ENCODE measurements around the gene FAR2.

The FAR2 gene

DNA sequence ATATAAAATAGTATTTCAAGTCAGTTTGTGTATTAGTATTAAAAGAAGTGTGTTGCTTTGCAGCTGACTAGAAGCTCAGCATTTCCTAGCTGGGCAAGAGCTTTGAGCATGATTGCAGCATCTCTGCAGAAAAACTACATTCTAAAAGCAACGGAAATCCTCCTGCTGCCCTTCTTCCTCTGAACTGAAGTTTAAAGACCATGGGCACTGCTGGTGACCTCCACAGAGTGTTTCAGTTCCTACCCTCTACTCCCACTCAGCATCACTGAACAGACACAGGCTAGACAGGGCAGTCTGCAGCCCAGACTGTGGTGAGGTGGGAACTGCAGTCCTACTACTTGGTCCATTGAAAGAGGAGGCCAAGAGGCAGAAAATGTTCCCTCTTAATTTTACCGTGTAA lies 59.0 kb downstream of the FAR2 start:
- no peak for DNase-seq

DNA sequence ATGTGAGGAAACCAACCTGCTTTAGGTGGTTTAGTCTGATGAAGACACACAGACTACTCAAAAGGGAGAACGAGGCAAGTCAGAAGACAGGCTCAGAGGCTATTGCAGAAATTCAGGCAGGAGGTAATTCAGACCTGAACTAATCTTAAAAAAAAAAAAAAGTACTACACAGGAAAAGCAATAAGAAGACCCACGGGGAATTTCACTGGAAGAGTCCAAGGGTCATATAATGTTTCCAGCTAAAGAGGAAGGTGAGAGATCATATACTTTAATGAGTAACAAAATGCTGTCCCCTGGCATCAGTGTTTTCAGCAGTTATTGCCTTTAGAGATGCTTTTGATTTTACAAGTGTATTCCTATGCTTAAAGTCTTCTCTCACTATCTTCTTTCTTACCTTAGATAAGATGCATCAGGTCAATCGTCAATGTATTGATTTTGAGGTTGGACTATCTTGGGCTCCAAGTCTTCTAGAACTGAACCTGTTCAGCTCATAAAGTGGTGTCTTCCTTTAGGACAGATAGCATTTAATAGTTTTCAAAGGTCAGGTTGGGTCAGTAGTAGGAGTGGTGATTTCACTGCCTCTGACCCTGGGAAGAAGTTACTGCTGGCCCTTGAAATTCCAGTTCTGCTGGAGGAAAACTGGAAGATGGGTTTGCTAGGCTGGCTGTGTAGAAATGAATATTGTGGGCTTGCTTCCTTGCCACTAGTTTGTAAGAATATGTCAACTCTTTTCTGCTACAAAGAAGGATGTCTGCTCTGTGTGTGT lies 60.0 kb downstream of the FAR2 start:
- DNase-seq = no peak

DNA sequence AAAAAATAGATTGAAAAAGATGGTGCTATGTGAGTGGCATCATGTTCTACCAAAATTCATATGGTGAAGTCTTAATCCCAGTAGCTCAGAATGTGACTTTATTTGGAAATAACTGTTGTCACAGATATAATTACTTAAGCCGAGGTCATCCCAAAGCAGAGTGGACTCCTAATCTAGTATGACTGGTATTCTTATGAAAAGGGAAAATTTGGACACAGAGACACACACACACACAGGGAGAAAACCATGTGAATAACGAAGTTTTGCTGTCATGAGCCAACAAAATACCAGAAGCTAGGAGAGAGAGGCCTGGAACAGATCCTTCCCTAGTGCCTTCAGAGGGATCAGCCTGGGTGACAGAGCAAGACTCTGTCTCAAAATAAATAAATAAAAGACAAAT lies 62.6 kb downstream of the FAR2 start:
- DNase-seq = no peak

DNA sequence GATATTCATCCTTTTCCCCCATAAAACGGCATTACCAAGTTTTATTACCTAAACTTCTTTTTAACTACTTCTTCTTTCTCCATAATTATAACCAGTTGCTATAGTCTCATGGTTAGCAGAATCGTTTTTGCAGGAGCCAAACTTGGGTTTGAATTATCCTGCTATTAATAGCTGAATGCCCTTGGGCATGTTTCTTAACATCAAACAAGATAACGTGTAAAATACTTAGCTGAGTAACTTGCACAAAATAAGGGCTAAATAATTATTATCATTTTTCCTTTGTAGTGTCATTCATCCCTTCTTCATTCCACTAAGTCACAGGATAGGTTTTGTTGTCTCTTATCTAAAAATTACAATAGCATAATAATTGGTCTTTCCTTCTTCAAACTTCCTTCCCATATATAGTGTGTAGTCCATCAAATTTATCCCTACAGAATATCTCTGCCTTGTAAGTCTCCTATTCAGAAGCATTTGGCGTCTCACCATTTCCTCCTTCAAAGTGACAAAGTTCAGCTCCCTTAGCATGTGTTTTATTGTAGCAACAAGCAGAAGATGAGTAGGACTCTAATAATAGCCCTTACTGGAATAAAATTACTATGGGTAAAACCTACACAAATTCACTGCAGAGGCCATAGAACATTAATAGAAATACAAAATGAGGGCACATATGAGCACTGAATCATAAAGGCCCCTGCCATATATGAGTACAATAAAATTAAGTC lies 63.8 kb downstream of the FAR2 start:
- DNase-seq = no peak

DNA sequence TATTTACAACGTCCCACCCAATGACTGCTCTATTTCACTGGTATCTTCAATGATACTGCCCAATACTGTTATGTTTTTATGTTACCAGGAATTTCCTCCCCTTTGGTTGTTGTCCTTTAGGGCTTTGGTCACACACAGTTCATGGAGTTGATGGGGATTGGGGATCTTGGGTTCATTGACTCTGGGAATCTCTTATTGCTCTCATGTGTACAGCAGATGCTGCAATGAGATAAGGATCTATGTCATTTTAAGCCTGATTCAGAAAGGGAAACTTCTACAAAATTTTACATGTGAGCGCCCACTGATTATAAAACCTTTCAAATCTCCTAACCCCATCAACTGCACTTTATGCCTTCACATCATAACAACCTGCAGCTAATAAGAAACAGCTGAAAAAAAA lies 67.2 kb downstream of the FAR2 start:
- DNase-seq = no peak

DNA sequence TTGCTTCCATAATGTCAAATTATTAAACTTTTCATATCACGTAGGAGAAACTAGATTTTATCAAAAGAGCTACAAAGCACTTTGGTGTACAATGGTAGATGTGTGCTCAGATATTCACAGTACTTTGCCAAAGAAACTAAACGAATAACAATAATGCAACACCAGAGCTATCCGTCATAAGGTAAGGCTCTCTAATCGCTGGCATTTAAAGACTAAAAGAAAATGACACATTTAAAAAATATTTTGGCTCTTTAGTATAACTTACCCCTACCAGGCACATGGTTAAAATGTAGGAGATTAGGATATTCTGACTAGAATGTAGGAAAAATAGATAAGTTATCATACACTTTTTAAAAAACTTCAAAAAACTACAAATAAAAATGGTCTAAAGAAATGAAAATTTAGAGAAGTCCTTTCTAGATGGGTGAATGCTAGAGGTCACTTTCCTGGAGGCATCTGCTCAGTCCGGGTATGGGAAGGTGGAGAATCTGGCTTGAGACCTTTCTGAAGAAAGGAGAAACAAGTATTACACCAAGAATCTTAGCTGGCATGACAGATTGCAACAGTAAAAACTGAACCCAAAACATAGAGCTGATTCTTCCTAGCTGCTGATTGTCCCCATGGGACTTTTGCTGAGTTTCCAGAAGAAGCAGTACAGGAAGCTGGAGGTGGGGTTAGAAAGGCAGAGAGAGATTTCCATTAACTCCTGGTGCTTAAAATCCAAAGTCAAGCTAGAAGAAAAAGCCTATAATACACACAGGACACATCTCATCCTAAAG lies 67.9 kb downstream of the FAR2 start:
- DNase-seq = no peak

DNA sequence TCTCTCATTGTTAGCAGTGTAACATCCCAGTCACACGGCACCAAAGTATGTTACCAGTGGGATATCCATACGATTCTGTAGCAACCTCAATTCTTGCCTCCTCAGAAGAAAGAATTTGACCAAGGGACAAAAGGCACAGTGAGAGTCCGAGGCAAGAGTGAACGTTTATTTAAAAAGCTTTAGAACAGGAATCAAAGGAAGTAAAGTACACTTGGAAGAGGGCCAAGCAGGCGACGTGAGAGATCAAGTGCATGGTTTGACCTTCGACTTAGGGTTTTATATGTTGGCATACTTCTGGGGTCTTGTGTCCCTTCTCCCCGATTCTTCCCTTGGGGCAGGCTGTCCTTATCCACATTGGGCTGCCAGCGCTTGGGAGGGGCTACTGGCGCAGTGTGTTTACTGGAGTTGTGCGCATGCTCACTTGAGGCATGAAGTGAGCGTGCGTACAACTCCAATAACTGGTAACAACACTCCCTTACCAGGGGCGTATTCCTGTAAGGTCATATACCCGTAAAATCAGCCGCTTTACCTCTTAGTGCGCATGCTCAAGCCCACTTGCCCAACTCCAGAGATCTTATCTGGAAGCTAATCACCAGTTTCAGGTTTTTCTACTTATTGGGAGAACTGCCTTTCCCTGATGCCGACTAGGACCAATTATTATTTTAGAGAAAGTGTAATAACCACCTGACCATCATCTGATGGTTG lies 71.7 kb downstream of the FAR2 start:
- DNase-seq = no peak

DNA sequence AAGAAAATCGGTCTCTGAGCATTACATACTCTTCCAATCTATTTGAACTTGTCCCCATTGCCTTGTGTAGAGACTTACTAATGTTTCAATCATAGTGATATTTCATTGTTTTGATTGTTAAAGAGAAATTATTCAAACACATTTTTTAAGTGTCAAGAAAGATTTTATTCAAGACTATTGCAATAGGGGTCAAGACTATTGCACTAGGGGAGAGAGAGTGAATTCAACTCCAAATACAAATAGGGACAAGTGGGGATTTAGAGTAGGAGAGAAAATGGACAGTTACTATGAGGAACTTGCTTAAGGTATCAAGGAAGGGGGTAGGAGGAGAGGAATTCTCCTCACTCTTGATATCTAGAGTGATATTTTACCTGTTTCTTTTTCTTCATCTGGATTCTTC lies 73.1 kb downstream of the FAR2 start:
- no peak for DNase-seq

DNA sequence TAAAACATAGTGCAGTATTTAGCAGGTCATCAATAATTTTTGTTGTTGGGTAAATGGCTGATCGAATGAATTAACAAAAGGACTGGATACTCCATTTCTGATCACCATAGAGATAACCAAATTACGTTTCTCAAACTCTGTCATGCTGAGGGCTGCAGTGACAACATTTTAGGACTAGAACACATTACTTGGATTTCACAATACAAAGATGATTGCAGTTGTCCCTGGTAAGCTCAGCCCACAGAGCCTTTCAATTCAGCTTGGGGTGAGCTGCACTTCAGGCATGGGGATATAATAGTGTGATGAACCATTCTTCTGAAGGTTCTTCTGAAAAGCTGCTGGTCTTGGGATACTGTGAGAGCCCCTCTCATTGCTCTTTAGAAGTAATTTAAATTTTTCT lies 74.3 kb downstream of the FAR2 start:
- DNase-seq = no peak

DNA sequence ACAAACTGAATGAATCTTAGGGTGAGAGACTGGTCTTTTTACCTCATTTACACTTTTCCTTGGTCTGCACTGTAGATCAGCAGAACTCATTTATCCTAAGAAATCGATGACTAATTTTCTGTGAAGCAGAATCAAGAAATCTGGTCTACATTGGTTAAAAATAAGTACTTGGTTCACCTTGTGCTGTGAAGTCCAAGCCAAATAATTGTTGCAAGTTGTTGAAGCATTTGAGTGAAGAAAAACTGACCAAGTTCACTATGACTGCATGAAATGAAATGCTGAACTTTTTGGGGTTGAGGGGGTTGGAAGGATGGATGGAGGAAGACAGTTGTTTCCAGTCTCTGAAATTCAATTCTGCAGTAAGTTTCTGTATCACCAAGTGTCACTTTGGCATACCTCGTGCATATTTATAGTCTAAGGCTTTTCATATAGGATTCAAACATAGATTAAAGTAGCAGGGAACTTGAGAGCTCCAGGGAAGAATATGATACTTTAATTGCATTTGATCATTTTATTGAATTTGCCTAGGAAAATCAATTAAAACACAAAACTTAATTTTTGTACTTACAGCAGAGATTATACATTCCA lies 75.0 kb downstream of the FAR2 start:
- DNase-seq = no peak

DNA sequence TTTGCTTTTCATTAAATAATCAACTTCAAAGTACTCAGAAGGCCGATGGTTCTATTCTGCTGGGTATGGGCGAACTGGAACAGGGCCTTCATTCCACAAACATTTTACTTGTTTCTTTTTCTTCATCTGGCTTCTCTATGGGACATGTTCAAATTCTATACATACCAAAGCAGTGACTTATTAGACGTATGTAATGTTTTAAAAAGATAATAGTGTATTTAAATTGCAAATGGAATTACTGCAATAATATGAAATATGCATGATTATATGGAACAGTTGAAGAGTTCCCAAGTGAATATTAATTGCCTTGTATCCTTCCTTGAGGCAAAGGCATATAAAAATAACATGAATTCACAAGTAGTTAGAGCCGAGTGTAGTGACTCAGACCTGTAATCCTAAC lies 75.5 kb downstream of the FAR2 start:
- DNase-seq = no peak

DNA sequence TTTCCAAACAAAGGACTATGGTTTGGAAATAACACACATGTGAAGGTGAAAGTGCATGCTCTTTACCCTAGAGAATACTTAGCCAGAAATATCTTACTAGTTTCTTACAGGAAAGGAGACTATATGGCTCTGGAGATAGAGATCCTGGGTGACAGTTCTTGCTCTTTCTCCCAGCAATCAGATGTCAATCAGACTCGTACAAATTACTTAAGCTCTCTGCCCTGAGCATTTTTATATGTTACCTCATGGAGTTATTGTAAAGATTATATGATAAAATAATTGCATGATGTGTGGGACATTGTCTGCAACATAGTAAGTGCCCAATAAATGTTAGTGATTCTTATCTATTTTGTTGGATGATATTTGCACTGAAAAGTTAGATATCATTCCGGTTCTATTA lies 76.8 kb downstream of the FAR2 start:
- no peak for DNase-seq

DNA sequence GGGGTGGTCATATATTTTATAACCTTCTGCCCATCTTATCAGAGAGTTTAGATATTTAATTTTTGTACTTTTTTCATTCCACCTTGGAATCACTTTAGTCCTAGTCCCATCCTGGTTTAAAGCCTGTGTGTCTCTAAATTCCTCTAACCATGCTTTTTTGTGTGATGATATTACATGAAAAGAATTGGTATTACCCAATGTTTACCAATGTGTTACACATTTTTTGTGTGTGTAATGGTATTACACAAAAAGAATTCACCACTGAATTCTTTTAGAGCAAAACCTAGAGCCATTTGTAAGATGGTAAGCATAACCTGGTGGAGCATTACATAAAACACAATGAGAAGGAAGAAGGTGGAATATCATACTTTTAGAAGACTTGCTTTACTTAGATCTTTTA lies 77.5 kb downstream of the FAR2 start:
- no peak for DNase-seq

DNA sequence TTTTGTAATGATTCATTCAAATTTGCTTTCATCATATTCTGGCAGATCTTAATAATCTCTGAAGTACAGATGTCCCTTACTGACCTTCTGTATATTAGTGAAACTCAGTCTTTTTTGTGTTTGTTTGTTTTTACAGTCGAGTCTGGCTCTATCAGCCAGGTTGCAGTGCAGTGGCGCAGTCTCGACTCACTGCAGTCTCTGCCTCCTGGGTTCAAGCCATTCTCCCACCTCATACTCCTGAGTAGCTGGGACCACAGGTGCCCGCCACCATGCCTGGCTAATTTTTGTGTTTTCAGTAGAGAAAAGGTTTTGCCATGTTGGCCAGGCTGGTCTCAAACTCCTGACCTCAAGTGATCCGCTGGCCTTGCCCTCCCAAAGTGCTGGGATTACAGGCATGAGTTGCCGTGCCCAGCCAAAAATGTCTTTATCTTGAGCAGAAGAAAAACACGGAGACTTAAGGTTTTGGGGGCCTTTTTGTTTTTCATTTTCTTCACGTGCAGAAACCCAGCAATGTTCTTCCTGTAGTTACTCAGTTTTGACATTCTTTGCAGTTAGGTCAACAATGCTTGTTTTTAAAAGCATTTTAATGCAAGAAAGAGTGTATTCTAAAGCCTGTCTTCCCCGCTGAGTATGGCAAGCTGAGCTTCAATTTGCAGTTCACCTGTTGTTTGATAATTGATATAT lies 79.5 kb downstream of the FAR2 start:
- no peak for DNase-seq

DNA sequence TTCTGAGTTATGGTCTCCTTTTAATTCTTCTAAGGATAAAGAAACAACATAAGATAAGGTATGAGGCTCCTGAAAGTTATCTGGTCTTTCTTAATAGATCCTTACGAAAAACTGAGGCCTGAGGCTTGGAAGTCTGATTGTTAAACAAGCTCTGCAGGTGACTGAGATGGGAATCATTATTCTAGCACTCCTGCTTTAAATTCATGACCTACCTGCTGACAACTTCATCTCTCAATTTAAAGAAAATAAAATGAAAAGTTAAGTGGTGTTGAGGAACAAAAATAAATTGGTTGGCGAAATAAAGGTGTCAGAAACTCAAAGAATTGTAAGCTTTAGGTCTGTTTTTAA lies 80.1 kb downstream of the FAR2 start:
- DNase-seq = no peak

DNA sequence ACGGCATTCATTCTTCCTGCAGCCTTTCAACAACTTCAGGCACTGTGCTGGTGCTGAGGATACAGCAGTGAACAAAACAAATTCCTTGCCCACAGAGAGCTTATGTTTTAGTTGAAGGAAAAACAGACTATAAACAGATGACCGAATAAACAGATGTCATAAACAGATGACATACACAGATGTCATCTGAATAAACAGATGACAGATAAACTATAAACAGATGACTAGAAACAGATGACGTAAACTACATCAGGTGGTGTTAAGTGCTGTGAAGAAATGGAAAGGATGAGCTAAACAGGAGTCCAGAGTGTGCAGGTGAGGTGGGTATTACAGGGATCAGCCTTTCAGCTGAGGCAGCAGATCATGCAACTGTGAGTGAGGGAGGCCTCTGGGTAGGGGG lies 80.9 kb downstream of the FAR2 start:
- DNase-seq = no peak

DNA sequence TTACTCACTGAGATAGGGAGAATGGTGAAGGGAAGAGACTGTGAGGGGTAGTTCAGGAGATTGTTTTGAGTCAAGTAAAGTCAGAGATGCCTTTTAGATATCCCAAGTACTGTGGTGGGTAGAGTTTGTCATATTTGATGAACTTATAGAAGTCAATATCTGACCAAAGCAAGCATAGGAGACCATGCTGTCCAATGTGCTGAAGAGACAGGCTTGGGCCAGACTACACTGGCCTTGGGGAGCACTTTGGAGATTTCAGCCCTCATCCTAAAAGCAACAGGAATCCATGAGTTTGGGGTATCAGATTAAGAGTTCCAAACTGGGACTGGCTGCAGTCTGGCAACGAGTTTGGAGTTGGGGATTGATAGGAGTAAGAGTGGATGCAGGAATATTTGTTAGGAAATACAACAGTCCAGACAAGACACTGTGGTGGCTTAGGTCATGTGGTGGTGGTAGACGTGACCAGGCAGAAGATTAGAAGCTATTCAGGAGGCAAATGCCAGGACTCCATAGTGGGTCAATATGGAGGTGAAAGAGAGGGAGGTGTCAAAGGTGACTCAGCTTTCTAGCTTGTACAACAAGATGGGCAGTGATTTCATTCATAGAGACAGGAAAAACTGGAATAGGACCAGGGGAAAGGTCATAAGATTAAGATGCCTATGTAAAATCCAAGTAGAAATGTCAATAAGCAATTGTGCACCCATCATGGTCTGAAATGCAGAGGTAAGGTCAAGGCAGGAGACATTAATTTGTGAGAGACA lies 81.9 kb downstream of the FAR2 start:
- DNase-seq = no peak

DNA sequence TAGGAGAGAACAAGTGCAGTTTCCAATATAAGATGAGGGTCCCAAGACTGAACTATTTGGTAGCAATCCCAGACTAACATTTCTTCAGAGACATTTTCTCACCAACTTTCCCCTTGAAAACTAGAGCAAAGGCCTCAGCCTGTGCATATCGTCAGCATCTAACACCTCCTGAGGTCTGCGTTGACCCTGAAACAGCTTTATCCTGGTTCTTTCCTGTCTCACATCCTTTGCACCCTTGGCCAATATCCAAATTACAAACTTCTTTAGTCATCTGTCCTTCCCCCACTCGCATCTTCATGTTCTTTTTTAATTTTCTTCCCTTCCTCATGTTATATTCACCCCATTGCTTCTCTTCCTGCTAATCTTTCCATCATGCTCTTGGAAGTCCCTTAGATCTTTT lies 83.0 kb downstream of the FAR2 start:
- no peak for DNase-seq

DNA sequence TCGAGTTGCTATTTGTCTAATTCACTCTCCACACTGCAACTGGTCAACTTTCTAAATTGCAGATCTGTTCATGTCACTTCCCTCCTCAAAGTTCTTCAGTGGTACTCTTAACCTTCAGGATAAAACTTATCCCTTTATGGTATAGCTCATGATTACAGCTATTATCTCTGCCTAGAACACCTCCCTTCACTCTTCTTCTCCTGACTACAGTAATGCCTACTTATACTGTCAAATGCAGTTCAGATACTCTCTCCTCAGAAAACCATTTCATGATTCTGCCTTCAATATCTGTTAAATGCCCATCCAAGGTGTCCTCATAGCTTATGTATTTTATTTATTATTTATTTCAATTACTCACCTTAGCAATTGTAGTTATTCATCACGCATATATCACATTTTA lies 85.5 kb downstream of the FAR2 start:
- no peak for DNase-seq

DNA sequence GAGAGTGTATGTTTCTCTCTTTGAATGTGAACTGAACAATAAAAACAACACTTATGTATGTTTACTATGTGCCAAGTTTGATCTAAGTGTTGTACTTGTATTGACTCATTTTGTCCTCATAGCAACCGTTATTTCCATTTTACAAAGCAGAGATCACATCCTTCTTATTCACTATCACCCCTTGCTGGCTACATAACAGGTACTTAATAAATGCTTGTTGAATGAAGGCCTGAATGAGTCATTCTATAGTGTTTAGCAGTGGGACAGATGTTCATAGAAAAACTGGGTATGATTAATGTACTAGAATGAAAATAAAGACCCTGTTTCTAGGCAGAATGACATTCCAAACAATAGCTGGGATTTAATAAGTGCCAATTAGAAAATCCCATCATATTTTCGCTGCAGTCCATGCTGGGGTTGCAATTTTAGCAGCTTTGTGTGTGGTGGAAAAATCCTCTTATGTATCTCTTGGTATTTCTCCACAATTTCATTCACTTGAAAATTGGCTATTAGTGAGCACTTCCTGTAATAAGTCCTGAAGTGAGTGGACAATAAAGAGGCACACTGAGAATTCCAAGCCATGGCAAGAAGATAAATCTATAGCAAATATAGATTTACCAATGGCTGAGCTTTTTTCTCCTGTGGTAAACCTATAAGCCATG lies 86.0 kb downstream of the FAR2 start:
- DNase-seq = no peak

DNA sequence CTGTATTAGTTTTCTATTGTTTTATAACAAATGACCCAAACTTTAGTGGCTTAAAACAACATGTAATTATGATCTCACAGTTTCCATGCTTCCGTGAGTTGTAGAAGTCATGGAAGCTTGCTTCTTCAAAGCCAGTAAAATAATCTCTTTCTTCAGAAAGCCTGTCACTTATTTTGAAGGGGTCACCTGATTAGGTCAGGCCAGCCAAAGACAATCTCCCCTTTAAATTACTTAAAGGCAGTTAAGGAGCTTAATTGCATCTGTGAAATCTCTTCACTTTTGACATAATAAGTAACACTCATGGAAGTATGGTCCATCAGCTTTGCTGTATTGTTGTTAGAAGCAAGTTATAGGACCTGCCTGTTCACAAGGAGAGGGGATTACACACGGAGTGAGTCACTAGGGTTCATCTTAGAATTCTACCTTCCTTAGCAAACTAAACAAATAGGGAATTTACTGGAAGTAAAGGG lies 89.8 kb downstream of the FAR2 start:
- no peak for DNase-seq
